HG02678 (cell line): Measurements from ENCODE around the gene LRTM2.
A peak's percentile ranks its signal among the peaks of the same experiment; 100 is the strongest.

Source experiments
- ATAC-seq: cut with Tn5 transposase; IDR thresholded peaks from one replicate; pipeline ENCODE4 v1.9.1; 2021; ENCODE audit warnings: mild to moderate bottlenecking, moderate library complexity; ENCODE audit not compliant: unreplicated experiment

LRTM2 gene

DNA sequence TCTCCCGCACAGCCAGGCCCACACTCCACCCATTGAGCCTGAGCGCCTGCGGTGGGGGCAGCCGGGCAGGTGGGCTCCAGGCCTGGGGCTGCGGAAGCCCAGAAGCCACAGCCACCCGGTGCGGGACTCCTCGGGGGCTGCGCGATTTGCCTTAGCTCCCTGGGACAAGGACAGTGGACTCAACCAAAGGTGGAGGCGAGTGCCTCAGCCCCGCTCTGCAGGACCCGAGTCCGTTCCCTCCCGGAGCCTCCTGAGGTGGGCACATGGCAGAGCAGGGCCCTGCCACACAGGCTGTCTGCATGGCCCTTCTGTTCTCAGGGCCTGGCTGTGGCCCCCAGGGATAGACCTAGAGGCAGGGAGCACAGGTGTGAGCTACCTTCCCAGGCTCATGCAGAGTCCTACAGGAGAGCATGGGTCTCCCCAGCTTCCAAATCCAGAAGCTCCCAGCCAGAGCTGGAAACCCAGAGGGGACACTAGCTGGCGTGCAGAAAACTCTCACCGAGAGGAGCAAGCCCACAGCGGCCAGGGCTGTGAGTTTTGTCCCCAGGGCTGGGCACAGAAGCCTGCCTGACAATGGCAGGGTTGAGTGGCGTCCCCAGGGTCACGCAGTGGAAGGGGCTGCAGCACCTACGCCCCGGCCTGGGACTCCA, 22.2 kb upstream of the LRTM2 start:
- ATAC-seq, result no peak

DNA sequence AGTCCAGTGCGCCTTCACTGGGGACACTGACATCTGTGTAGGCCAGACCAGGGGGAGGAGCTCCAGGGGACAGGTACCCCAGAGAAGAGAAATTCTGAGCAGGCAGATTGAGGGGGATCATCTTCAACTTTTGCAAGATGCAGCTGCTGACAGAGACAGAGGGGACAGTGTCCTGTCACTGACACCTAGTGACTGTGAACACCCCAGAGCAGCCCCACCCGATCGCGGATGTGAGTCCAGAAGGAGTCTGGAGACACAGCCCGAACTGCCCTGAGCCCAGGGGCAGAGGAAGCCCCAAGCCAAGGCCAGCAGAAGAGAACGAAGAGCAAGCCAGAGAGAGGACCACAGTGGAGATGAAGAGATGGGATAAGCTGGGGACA, 21.7 kb upstream of the LRTM2 start:
- no peak for ATAC-seq

GRCh38 chr12:1799051-1799881, 21.1 kb upstream of the LRTM2 start:
- no peak for ATAC-seq

DNA sequence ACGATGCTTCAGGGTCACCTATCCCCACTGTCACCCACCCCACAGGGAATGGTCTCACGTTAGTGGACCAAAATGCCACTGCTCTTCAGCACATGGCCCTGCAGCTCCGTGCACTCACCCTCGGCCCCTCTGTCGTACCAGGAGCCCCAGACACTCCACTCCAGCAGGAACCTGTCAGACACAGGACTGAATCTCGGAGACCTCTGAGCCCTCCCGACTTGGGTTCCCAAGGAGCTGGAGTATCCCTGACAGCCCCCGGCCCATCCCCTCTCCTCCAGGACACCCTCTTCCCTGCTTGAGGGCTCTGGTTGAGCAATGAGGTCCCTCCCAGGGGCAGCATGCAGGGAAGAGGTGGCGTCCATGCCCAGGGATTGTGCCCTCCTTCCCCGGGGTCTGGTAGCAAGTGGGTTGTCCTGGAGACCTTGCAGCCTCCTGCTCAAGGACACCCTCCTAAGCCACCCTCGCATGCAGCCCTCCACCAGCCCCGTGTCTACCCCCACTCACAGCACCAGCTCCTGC, 20.4 kb upstream of the LRTM2 start:
- no peak for ATAC-seq

GRCh38 chr12:1800401-1801302, 19.7 kb upstream of the LRTM2 start:
- ATAC-seq, result no peak

DNA sequence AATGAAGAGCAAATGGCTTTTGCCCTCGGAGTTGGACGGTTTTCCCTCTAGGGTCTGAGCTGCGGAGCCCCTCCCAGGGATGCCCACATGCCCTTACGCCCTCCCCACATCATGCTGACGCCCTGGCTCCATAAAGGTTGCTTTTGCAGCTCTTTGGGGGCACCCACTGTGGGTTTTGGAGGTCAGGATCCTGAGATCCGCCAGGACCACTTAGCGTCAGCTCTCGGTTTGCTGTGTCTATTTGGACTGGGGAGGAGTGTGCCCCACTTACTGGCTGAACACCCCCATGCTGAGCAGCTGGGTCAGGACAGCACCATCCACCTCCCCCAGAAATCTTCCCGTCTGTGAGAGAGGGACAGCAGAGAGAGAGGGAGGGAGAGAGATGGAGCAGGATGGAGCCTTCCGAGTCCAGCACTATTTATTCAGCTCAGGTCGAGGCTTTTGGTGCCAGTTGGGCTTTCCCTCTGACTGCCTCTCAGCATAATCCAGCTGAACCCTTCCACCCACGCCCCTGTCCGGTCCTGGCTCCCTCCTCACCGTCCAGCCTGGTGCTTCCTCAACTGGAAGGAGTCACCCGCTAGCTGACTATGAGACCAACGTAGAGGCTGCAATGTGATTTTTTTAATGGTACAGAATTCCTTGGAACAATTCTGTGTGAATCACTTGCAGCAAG, 18.9 kb upstream of the LRTM2 start:
- ATAC-seq, result no peak

- ATAC-seq, result no peak
Observed at GRCh38 chr12:1803736-1804135, 16.6 kb upstream of the LRTM2 start.

DNA sequence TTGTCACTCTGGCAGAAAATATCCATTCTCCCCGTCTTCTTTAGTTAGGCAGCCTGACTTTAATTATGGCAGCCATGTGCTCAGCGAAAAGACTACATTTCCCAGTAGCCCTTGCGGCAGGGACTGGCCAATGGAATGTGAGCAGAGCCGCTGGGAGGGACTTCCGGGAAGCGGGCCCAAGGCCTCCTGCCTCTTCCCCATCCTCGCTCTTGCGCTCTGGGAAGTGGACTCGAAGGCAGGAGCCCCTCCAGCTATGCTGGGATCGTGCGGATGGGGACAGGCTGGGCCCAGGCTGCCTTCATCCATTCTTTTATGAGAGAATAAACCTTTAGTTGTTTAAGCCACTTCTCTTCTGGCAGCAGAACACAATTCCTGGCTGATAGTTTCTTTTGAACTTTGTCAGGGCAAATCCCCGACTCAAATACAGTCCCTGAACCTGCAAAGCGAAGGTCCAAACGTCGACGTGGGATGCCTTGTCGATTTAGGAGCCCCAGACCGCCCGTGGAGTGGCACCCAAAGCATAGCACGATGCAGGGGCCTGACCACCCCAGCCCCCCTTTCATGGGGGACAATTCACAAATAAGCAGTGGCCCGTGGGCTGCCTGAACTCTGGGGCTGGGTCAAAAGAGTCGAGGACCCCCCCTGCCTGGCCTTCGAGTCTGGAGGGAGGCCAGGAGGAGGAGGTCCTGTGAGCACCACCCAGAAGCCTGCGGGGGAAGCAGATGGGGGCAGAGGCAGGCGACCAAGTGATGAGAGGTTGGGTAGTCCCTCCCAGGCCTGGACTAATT, 15.6 kb upstream of the LRTM2 start:
- ATAC-seq, result peak; percentile 90

DNA sequence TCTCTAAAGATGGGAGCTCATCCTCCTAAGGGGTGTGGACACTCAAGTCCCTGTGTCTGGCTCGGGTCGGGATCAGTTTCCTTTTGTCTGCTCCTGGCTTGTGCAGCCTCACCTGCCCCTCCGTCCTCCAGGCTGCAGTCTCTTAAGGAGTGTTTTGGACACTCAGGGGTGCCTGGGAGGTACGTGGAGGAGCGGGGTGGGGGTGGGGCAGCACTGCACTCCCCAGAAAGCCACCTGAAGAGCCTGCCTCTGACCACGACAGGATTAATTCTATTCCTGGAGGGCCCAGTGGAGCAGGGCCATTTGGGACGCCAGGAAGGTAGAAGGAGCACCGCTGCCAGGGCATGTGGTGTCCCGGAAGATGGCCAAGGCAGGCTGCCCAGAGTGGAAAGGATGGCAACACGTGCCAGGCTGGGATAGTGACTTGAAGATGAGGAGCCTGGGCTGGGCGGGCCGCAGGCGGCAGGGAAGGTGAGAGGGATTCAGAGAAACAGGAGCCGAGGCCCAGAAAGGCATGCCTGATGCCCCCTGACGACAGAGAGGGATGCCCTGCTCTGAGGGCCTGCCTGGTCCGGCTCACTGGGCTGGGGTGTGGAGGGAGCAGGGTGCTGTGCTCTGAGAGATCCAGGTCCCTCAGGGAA, 14.8 kb upstream of the LRTM2 start:
- ATAC-seq, result no peak

- no peak for ATAC-seq
Observed at GRCh38 chr12:1806301-1807086, 13.9 kb upstream of the LRTM2 start.

GRCh38 chr12:1807087-1807860, 13.1 kb upstream of the LRTM2 start:
- no peak for ATAC-seq

DNA sequence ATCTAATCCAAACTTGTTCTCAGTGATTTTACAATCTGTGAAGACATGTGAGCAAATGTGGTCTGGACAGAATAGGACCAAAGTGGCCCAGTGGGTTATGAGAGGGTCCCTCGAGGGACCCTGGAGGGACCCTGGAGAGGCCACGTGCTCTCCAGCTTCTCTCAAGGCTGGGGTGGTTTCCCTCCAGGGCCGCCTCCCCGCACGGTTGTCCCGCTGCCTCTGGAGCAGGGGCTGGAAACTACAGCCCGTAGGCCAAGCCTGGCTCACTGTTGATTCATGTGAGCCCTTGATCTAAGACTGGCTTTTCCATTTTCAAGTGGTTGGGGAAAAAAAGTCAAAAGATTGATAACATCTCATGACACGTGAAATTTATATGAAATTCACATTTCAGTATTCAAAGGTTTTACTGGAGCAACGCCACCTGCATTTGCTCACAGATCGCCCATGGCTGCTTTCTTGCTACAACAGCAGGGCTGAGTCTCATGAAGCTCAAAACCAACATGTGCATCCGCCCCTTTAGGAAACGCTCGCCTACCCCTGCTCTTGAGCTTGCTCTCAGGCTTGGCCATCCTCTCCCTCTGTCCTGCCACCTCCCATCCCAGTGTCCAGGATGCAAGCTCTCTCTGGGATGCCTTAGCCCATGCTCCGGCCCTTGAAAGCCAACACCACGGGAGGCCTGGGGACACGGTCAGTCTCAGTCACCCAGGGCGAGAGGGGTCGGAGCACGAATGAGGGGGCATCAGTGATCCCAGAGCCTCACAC, 12.1 kb upstream of the LRTM2 start:
- ATAC-seq, result no peak

DNA sequence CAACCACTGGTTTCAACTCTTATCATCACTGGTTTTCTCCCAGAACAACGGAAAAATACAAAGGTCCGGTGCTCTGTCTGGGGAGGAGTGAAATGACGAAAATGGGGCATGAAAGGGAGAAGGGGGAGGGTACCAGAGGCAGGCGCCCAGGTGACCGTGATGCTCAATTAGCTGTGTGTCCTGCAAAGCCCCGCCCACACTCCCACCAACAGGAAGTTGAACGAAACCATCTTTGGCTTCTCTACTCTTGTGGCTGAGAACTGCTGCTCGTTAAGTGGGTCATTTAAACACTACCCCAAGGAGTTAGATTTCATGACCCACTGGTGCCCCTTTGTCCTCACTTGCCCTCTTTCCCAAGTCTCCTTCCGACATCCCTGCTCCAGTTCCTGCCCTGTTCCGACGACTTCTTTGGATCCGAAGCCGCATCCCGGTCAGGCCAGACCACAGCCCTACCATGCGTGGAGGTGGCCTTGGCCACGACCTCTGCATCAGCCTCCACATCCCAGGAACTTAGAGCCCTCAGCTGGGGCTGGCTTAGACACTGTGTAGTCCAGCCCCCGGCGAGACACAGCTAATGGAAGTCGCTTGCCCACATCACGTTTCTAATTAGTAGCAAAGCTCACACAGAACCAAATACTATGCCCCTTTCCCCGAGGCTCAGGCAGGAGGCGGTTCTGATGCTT, 11.4 kb upstream of the LRTM2 start:
- no peak for ATAC-seq

DNA sequence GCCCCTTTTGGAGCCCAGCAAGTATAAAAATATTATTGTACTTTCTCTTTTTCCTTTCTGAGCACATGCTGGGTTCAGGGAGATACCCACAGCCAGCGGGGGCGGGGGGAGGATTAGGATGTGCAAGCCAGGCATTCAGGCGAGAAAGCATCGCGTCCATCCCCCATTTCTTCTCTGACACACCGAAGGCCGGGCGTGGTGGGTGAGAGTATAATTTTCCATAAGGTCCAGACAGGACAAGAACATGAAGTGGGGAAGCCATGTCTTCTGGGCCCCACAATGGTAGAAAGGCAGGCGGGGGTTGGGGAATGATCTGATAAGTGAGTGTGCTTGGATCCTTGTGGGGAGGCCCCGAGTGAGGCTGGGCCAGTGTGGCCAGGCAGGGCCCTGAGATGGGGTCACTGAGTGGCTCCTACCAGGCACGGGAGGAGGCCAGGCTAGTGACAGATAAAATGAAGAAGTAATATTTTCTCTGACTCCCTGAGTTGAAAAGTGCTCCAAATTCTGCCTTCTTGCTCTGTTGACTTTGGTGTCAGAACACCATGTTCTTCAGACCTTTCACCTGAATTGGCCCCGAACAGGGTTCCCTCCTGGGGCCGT, 10.7 kb upstream of the LRTM2 start:
- no peak for ATAC-seq

GRCh38 chr12:1810201-1810930, 10.0 kb upstream of the LRTM2 start:
- ATAC-seq, result no peak

GRCh38 chr12:1810931-1811280, 9.5 kb upstream of the LRTM2 start:
- ATAC-seq, result no peak
